WTC11 (cell line): ENCODE data around the gene EPHA4.

ENCODE experiments used
- CTCF ChIP-seq: fragments of 200-600 bp; IDR thresholded peaks from 2 replicates; pipeline ENCODE4 v1.8.0; 2022; ENCODE audit warnings: antibody characterized with exemption
- GABPB1 ChIP-seq: sonication (generic); formaldehyde crosslinking; IDR thresholded peaks from 2 replicates; pipeline ENCODE4 v1.8.1; 2023; ENCODE audit warnings: mild to moderate bottlenecking, missing genetic modification reagents
- MYBL2 ChIP-seq: sonication (generic); formaldehyde crosslinking; IDR thresholded peaks from 2 replicates; pipeline ENCODE4 v1.8.1; 2023; ENCODE audit warnings: mild to moderate bottlenecking, moderate library complexity, missing genetic modification reagents
- NR1H2 ChIP-seq: sonication (generic); formaldehyde crosslinking; IDR thresholded peaks from 2 replicates; pipeline ENCODE4 v1.9.0; 2021; ENCODE audit warnings: mild to moderate bottlenecking, moderate library complexity, missing genetic modification reagents
- SMAD3 ChIP-seq: sonication (generic); formaldehyde crosslinking; IDR thresholded peaks from 2 replicates; pipeline ENCODE4 v1.8.0; 2022; ENCODE audit warnings: missing genetic modification reagents, mild to moderate bottlenecking, borderline replicate concordance
- ZNF396 ChIP-seq: fragments of 250-450 bp; sonication (Bioruptor Pico); IDR thresholded peaks from 2 replicates; pipeline ENCODE4 v1.8.0; 2021; ENCODE audit warnings: mild to moderate bottlenecking, moderate library complexity, borderline replicate concordance

- TF ChIP-seq MYBL2 (CRISPR knock-in tag) (no peak), CTCF (no peak), NR1H2 (CRISPR knock-in tag) (no peak), SMAD3 (no peak), GABPB1 (CRISPR knock-in tag) (no peak), ZNF396 (CRISPR knock-in tag) (no peak)
Observed at GRCh38 chr2:221495731-221496130, 76.4 kb downstream of the EPHA4 start.
